Urinary bladder (tissue), 4 donors: ENCODE data around the gene ZNF286A. TPM values are rescaled to one million over a fixed set of nuclear protein-coding genes. Genes with fewer than 3 reads are reported as not detected.
"Not testable (repeated sequence)": the region's sequence is repeated elsewhere in the genome, so short reads cannot be mapped to it uniquely, and the experiment has no call there.

ENCODE experiments used
- DNase-seq: peaks from one replicate; pipeline ENCODE4 v3.0.0-alpha.2; 2015; ENCODE audit errors: extremely low spot score
- H3K27ac ChIP-seq: one replicate; pipeline ENCODE4 v1.5.1; 2013; ENCODE audit warnings: low read depth, mild to moderate bottlenecking, moderate library complexity
- H3K36me3 ChIP-seq: one replicate; pipeline ENCODE4 v1.6.1; 2013; ENCODE audit warnings: mild to moderate bottlenecking, moderate library complexity; ENCODE audit not compliant: insufficient read depth
- H3K4me1 ChIP-seq: one replicate; pipeline ENCODE4 v1.6.1; 2013; ENCODE audit warnings: mild to moderate bottlenecking, moderate library complexity; ENCODE audit not compliant: insufficient read depth
- H3K4me3 ChIP-seq: one replicate; pipeline ENCODE4 v1.5.1; 2013; ENCODE audit warnings: low read depth, low read length
- WGBS: extraction: QIAGEN DNeasy Blood & Tissue Kit; methylation state at CpG from one replicate; pipeline ENCODE4 v1.1.7; 2013; 5-methylcytosine and 5-hydroxymethylcytosine counted together
- polyA plus RNA-seq: library from polyadenylated mRNA; stranded (reverse); fragments of 200-250 nt; gene quantifications from one replicate; pipeline ENCODE4 v1.2.3, GENCODE V29; 2013
- total RNA-seq: library from RNA; depleted of rRNA; stranded (reverse); fragments of >200 nt; gene quantifications from one replicate; pipeline ENCODE4 v1.2.3, GENCODE V29; 2014
- donor health status: healthy with polysubstance abuse.
- donor health status: healthy.

The ZNF286A gene
- total RNA-seq: 50.4 TPM
- polyA plus RNA-seq: 9.4 TPM

GRCh38 chr17:15699413-15699924, at the start of gene ZNF286A:
ZNF286A (plus strand) TSS chr17:15699752; CDS start chr17:15700330, 578 bp downstream.
- H3K27ac ChIP-seq: not testable (repeated sequence)
- under 1% methylated on average over 44 of the region's 44 CpGs for WGBS

GRCh38 chr17:15649861-15650421, 49.6 kb upstream of the ZNF286A start:
- no peak for DNase-seq

More at GRCh38 chr17:15699413-15699924, at the start of gene ZNF286A:
- peak; percentile 99 for DNase-seq
- peak within 1 kb of the TSS; percentile 34 for H3K4me3 ChIP-seq
- H3K4me1 ChIP-seq, H3K36me3 ChIP-seq: not testable (repeated sequence)

GRCh38 chr17:15650741-15651582, 48.6 kb upstream of the ZNF286A start:
- peak overlapping the region; percentile 21 for H3K4me3 ChIP-seq
- no peaks in the 10 kb centered on the region for H3K36me3 ChIP-seq
- 23% methylated on average over 14 of the region's 14 CpGs for WGBS
- peak overlapping the region; percentile 51 for H3K27ac ChIP-seq
- H3K4me1 ChIP-seq: no peaks in the 10 kb centered on the region
- no peak for DNase-seq

More at GRCh38 chr17:15649861-15650421, 49.6 kb upstream of the ZNF286A start:
- Histone ChIP-seq H3K4me3 (peak overlapping the region; percentile 21), H3K27ac (no peak overlapping the region), H3K4me1 (no peaks in the 10 kb centered on the region), H3K36me3 (no peaks in the 10 kb centered on the region)
- WGBS: 32% methylated on average over 6 of the region's 6 CpGs

DNA sequence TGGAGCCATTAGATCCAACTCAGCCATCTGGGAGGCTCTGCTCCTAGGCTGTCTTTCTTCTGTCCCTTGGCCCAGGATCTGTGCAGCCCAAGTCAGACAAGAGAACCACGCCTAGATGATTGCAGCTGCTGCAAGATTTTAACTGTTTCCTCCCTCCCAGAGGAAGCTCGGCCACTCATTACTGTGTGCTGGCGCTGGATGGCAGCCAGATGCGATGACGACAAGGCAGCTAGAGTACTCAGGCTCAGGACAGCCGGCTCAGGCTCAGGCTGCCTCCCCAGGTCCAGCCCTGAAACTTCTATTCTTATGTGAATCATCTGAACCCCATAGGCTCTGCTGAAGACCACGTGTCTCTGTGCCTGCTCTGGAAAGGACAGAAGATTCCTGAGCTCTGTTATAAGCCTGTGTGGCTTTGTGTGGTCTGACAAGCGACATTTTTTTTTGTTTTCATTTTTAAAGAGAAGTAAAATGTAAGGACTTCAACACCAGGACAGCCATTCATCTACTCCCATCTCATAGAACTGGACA, 47.9 kb upstream of the ZNF286A start:
- 1% methylated on average over 8 of the region's 8 CpGs for WGBS
- no peaks in the 10 kb centered on the region for H3K4me1 ChIP-seq

DNA sequence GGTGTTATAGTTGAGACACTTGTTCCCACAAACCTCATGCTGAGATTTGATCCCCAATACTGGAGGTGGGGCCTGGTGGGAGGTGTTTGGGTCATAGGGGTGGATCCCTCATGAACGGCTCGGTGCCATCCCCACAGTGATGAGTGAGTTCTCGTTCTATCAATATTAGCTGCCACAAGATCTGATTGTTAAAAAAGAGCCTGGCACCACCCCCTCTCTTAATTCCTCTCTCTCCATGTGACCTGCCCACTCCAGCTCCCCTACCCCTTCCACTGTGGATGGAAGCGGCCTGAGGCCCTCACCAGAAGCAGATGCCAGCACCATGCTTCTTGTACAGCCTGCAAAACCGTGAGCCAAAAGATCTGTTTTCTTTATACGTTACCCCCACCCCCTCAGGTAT, 46.6 kb upstream of the ZNF286A start:
- H3K4me1 ChIP-seq: no peaks in the 10 kb centered on the region
- no peaks in the 10 kb centered on the region for H3K36me3 ChIP-seq
- 88% methylated on average over 6 of the region's 6 CpGs for WGBS
- no peak overlapping the region for H3K4me3 ChIP-seq
- no peak overlapping the region for H3K27ac ChIP-seq
- DNase-seq: no peak

More for the DNA sequence above, 47.9 kb upstream of the ZNF286A start:
- Histone ChIP-seq H3K4me3 (peak overlapping the region; percentile 21), H3K27ac (peak overlapping the region; percentile 51), H3K36me3 (no peaks in the 10 kb centered on the region)
- peak; percentile 89 for DNase-seq

- H3K4me3 ChIP-seq, H3K36me3 ChIP-seq, DNase-seq, H3K4me1 ChIP-seq, H3K27ac ChIP-seq: not testable (repeated sequence)
- 71% methylated on average over 3 of the region's 3 CpGs for WGBS
Measured at GRCh38 chr17:15654401-15654800, 45.2 kb upstream of the ZNF286A start.

- Histone ChIP-seq H3K27ac (no peak overlapping the region), H3K4me1 (no peaks in the 10 kb centered on the region), H3K36me3 (no peaks in the 10 kb centered on the region), H3K4me3 (no peak overlapping the region)
- 59% methylated on average over 3 of the region's 3 CpGs for WGBS
- DNase-seq: no peak
Measured at GRCh38 chr17:15654886-15655561, 44.5 kb upstream of the ZNF286A start.

DNA sequence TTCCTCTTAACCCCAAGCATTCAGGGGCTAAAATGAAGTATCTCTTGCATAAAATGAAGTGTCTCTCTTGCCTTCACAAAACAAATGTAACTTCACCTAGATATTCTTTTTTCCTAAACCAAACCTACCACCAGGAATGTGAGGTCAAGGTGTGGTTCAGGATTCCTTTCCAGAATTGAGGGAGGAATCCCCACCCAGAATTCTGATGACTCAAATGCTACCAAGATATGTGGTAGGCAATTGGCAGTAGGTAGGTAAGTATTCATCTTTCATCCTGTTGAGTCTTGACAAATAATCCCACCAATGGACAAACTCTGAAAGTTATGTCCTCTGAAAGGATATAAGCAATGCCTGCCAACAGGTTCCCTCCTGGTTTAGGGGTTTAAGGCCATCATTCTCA, 41.7 kb upstream of the ZNF286A start:
- no peak for DNase-seq
- H3K4me1 ChIP-seq: no peaks in the 10 kb centered on the region
- no peak overlapping the region for H3K4me3 ChIP-seq
- no peak overlapping the region for H3K27ac ChIP-seq
- no peaks in the 10 kb centered on the region for H3K36me3 ChIP-seq

DNA sequence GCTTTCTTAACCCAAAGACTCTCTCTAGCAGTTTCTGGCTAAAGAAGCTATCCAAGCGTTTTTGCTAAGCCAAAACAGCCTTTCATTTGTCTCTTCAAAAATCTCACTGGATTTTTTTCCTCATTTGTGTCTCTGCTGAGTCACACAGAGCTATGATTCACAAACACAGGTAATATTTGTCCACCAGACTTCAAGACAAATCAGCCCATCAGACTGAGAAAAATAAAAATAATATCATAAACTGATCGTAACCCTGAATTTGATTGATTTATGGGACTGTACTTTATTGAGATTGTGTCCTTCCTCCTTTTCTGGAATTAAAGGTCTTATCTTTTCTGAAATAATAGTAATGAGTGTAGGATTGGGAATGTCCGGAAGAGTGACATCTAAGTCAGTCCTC, 41.3 kb upstream of the ZNF286A start:
- no peaks in the 10 kb centered on the region for H3K36me3 ChIP-seq
- H3K4me3 ChIP-seq: no peak overlapping the region
- 87% methylated on average over 3 of the region's 3 CpGs for WGBS
- no peak overlapping the region for H3K27ac ChIP-seq
- no peak for DNase-seq
- no peaks in the 10 kb centered on the region for H3K4me1 ChIP-seq

GRCh38 chr17:15659236-15659635, 40.3 kb upstream of the ZNF286A start:
- H3K36me3 ChIP-seq: no peaks in the 10 kb centered on the region
- no peak for DNase-seq
- H3K4me1 ChIP-seq: no peaks in the 10 kb centered on the region
- no peak overlapping the region for H3K4me3 ChIP-seq
- no peak overlapping the region for H3K27ac ChIP-seq
- WGBS: 94% methylated on average over 6 of the region's 6 CpGs

DNA sequence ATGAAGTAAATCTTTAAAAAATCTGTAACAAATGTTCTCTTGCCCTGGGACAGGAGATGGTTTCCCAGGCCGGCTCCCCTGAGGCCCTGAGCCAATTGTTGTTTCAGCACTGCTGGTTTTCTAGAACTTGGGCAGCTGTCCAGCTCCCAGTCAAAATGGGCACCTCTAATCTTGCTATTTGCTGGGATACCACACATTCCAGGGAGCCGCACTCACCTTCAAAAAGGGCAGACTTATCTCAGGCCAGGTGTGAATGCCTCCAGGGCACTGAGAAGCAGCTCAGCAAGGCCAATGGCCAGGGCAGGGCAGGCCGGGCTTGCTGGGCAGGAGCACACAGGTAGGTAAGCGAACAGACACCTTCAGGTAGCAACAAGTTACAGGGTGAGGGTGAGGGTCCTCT, 39.9 kb upstream of the ZNF286A start:
- H3K36me3 ChIP-seq: no peaks in the 10 kb centered on the region
- WGBS: 76% methylated on average over 4 of the region's 4 CpGs
- H3K27ac ChIP-seq: no peak overlapping the region
- no peaks in the 10 kb centered on the region for H3K4me1 ChIP-seq
- no peak overlapping the region for H3K4me3 ChIP-seq
- DNase-seq: no peak

GRCh38 chr17:15660077-15660476, 39.5 kb upstream of the ZNF286A start:
- Histone ChIP-seq H3K27ac (no peak overlapping the region), H3K4me3 (no peak overlapping the region), H3K4me1 (no peaks in the 10 kb centered on the region), H3K36me3 (no peaks in the 10 kb centered on the region)
- DNase-seq: no peak
- 64% methylated on average over 3 of the region's 3 CpGs for WGBS

GRCh38 chr17:15662681-15663080, 36.9 kb upstream of the ZNF286A start:
- Histone ChIP-seq H3K27ac (no peak overlapping the region), H3K4me1 (no peaks in the 10 kb centered on the region), H3K36me3 (no peaks in the 10 kb centered on the region), H3K4me3 (no peak overlapping the region)
- 92% methylated on average over 3 of the region's 3 CpGs for WGBS
- DNase-seq: no peak
